Activated naive CD4-positive, alpha-beta T cell treated with anti-CD3 and anti-CD28 coated beads for 36 hours (primary cell): ENCODE measurements around the gene COP1. TPM values are rescaled to one million over a fixed set of nuclear protein-coding genes. Genes with fewer than 3 reads are reported as not detected.

ENCODE experiments used
- CTCF ChIA-PET: fragments of 350-600 bp; sonication (Branson Sonifier 250); formaldehyde crosslinking; loops from one replicate; lab custom pipeline; 2021; ENCODE audit warnings: antibody characterized with exemption; lab: Charles Lee
- DNase-seq: peaks from one replicate; pipeline ENCODE4 v3.0.0-alpha.2; 2020
- H3K27ac Mint-ChIP-seq: one replicate; pipeline ENCODE4 v1.8.0; 2021; ENCODE audit warnings: mild to moderate bottlenecking, mixed read lengths
- H3K27me3 Mint-ChIP-seq: one replicate; pipeline ENCODE4 v1.8.0; 2021; ENCODE audit warnings: low read depth, mixed read lengths
- H3K36me3 Mint-ChIP-seq: one replicate; pipeline ENCODE4 v1.8.0; 2021; ENCODE audit warnings: low read depth, mixed read lengths
- H3K4me1 Mint-ChIP-seq: one replicate; pipeline ENCODE4 v1.8.0; 2021; ENCODE audit warnings: low read depth, mixed read lengths
- H3K4me3 Mint-ChIP-seq: one replicate; pipeline ENCODE4 v1.8.0; 2021; ENCODE audit warnings: mild to moderate bottlenecking, moderate library complexity, mixed read lengths
- H3K9me3 Mint-ChIP-seq: one replicate; pipeline ENCODE4 v1.8.0; 2021; ENCODE audit warnings: mixed read lengths
- intact Hi-C: fragments of 100-400 bp; cut with micrococcal nuclease; formaldehyde crosslinking; loops from one replicate; pipeline ENCODE4 v1.15.1; 2023
- total RNA-seq, 2 experiments: library from RNA; stranded (reverse); gene quantifications; one replicate each; pipeline ENCODE4 v1.2.3, GENCODE V29; 2021

Gene COP1
- total RNA-seq, 2 experiments from 2014 or later, result 37.4 to 37.6 TPM

- intact Hi-C loops, result no loop called here
- no peak for DNase-seq
- peaks cover 37% of the 10 kb centered on the region for H3K36me3 Mint-ChIP-seq
- CTCF ChIA-PET, result no interaction called here
- H3K4me3 Mint-ChIP-seq, result no peak overlapping the region
- no peak overlapping the region for H3K27ac Mint-ChIP-seq
- H3K9me3 Mint-ChIP-seq, result no peaks in the 10 kb centered on the region
- peaks cover 7% of the 10 kb centered on the region for H3K4me1 Mint-ChIP-seq
- no peaks in the 10 kb centered on the region for H3K27me3 Mint-ChIP-seq
These were observed 230.0 kb downstream of the COP1 start for GRCh38 chr1:175976865-175977642.

GRCh38 chr1:175969231-175969630 is 237.9 kb downstream of the COP1 start:
- H3K27ac Mint-ChIP-seq, result no peak overlapping the region

GRCh38 chr1:175968486-175969172 is 238.5 kb downstream of the COP1 start:
- CTCF ChIA-PET, result no interaction called here
- Mint-ChIP-seq H3K9me3 (no peaks in the 10 kb centered on the region), H3K27ac (no peak overlapping the region), H3K4me3 (no peak overlapping the region), H3K36me3 (peaks cover 25% of the 10 kb centered on the region), H3K27me3 (no peaks in the 10 kb centered on the region), H3K4me1 (no peaks in the 10 kb centered on the region)
- no peak for DNase-seq
- intact Hi-C loops, result no loop called here

More at GRCh38 chr1:175969231-175969630, 237.9 kb downstream of the COP1 start:
- H3K9me3 Mint-ChIP-seq, result no peaks in the 10 kb centered on the region
- intact Hi-C loops, result no loop called here
- H3K27me3 Mint-ChIP-seq, result no peaks in the 10 kb centered on the region
- no peak overlapping the region for H3K4me3 Mint-ChIP-seq
- DNase-seq, result no peak
- CTCF ChIA-PET, result no interaction called here
- H3K36me3 Mint-ChIP-seq, result peaks cover 27% of the 10 kb centered on the region
- H3K4me1 Mint-ChIP-seq, result no peaks in the 10 kb centered on the region

GRCh38 chr1:175963740-175964139 is 243.3 kb downstream of the COP1 start:
- CTCF ChIA-PET, result no interaction called here
- no peak overlapping the region for H3K4me3 Mint-ChIP-seq
- peaks cover 31% of the 10 kb centered on the region for H3K36me3 Mint-ChIP-seq

GRCh38 chr1:175960169-175960568 is 246.9 kb downstream of the COP1 start:
- Mint-ChIP-seq H3K4me1 (no peaks in the 10 kb centered on the region), H3K27me3 (no peaks in the 10 kb centered on the region), H3K4me3 (no peak overlapping the region), H3K36me3 (peaks cover 38% of the 10 kb centered on the region), H3K27ac (no peak overlapping the region), H3K9me3 (no peaks in the 10 kb centered on the region)
- DNase-seq, result no peak
- intact Hi-C loops, result no loop called here
- CTCF ChIA-PET, result no interaction called here

More at GRCh38 chr1:175963740-175964139, 243.3 kb downstream of the COP1 start:
- Mint-ChIP-seq H3K9me3 (no peaks in the 10 kb centered on the region), H3K4me1 (no peaks in the 10 kb centered on the region), H3K27ac (no peak overlapping the region), H3K27me3 (no peaks in the 10 kb centered on the region)
- DNase-seq, result no peak
- intact Hi-C loops, result no loop called here

- CTCF ChIA-PET, result no interaction called here
- H3K36me3 Mint-ChIP-seq, result peaks cover 63% of the 10 kb centered on the region
These were observed 255.5 kb downstream of the COP1 start for GRCh38 chr1:175951627-175952026.

GRCh38 chr1:175947771-175948170 is 259.3 kb downstream of the COP1 start:
- peaks cover 1% of the 10 kb centered on the region for H3K4me1 Mint-ChIP-seq
- CTCF ChIA-PET, result interaction anchor here (0.7 kb wide), 1 partner anchor 88 kb away, joined by 3 read pairs; no protein-coding TSS in a partner anchor

More at GRCh38 chr1:175951627-175952026, 255.5 kb downstream of the COP1 start:
- H3K4me1 Mint-ChIP-seq, result peaks cover 1% of the 10 kb centered on the region
- H3K27me3 Mint-ChIP-seq, result no peaks in the 10 kb centered on the region
- peaks cover 6% of the 10 kb centered on the region for H3K9me3 Mint-ChIP-seq
- no peak for DNase-seq
- no peak overlapping the region for H3K27ac Mint-ChIP-seq
- intact Hi-C loops, result loop anchor here (10.0 kb wide), 1 partner anchor 63 kb away; no protein-coding TSS in a partner anchor
- H3K4me3 Mint-ChIP-seq, result no peak overlapping the region

GRCh38 chr1:175944591-175944990 is 262.5 kb downstream of the COP1 start:
- no peak for DNase-seq
- Mint-ChIP-seq H3K4me3 (no peak overlapping the region), H3K27ac (no peak overlapping the region), H3K27me3 (no peaks in the 10 kb centered on the region), H3K4me1 (no peaks in the 10 kb centered on the region), H3K9me3 (no peaks in the 10 kb centered on the region), H3K36me3 (peaks cover 73% of the 10 kb centered on the region)
- intact Hi-C loops, result no loop called here
- CTCF ChIA-PET, result no interaction called here

More at GRCh38 chr1:175947771-175948170, 259.3 kb downstream of the COP1 start:
- Mint-ChIP-seq H3K9me3 (peaks cover 6% of the 10 kb centered on the region), H3K27me3 (no peaks in the 10 kb centered on the region), H3K27ac (no peak overlapping the region), H3K36me3 (peaks cover 64% of the 10 kb centered on the region), H3K4me3 (no peak overlapping the region)
- intact Hi-C loops, result no loop called here
- no peak for DNase-seq

- Mint-ChIP-seq H3K4me1 (no peaks in the 10 kb centered on the region), H3K9me3 (peaks cover 7% of the 10 kb centered on the region), H3K36me3 (peaks cover 68% of the 10 kb centered on the region), H3K4me3 (no peak overlapping the region), H3K27ac (no peak overlapping the region), H3K27me3 (no peaks in the 10 kb centered on the region)
- no peak for DNase-seq
- intact Hi-C loops, result no loop called here
- CTCF ChIA-PET, result no interaction called here
These were observed 265.9 kb downstream of the COP1 start for GRCh38 chr1:175941164-175941563.

- Mint-ChIP-seq H3K36me3 (peaks cover 54% of the 10 kb centered on the region), H3K4me1 (no peaks in the 10 kb centered on the region), H3K4me3 (no peak overlapping the region), H3K27ac (no peak overlapping the region), H3K9me3 (peaks cover 9% of the 10 kb centered on the region), H3K27me3 (no peaks in the 10 kb centered on the region)
- intact Hi-C loops, result no loop called here
- DNase-seq, result no peak
- CTCF ChIA-PET, result no interaction called here
These were observed 270.4 kb downstream of the COP1 start for GRCh38 chr1:175936736-175937135.

- Mint-ChIP-seq H3K9me3 (peaks cover 14% of the 10 kb centered on the region), H3K36me3 (peaks cover 46% of the 10 kb centered on the region), H3K4me1 (no peaks in the 10 kb centered on the region), H3K27ac (no peak overlapping the region), H3K4me3 (no peak overlapping the region), H3K27me3 (no peaks in the 10 kb centered on the region)
- CTCF ChIA-PET, result interaction anchor here (0.6 kb wide), 1 partner anchor 440 kb away, joined by 3 read pairs; no protein-coding TSS in a partner anchor
- intact Hi-C loops, result no loop called here
- no peak for DNase-seq
These were observed 271.4 kb downstream of the COP1 start for GRCh38 chr1:175935566-175936115.

- peaks cover 42% of the 10 kb centered on the region for H3K36me3 Mint-ChIP-seq
- H3K4me3 Mint-ChIP-seq, result no peak overlapping the region
- H3K27ac Mint-ChIP-seq, result no peak overlapping the region
- no peak for DNase-seq
- CTCF ChIA-PET, result interaction anchor here (0.6 kb wide), 2 partner anchors 70 to 440 kb away, joined by 3 read pairs; no protein-coding TSS in a partner anchor
- H3K27me3 Mint-ChIP-seq, result no peaks in the 10 kb centered on the region
- H3K4me1 Mint-ChIP-seq, result no peaks in the 10 kb centered on the region
- intact Hi-C loops, result no loop called here
- H3K9me3 Mint-ChIP-seq, result peaks cover 15% of the 10 kb centered on the region
These were observed 271.9 kb downstream of the COP1 start for GRCh38 chr1:175935166-175935565.
